ENCODE measurements around the gene CALD1.
A peak's percentile ranks its signal among the peaks of the same experiment; 100 is the strongest.
"Not testable (repeated sequence)": the region's sequence is repeated elsewhere in the genome, so short reads cannot be mapped to it uniquely, and the experiment has no call there.

The CALD1 gene

GRCh38 chr7:134957005-134957404, 177.6 kb downstream of the CALD1 start:
- no peak for DNase-seq

- DNase-seq: no peak
These were observed 180.4 kb downstream of the CALD1 start for GRCh38 chr7:134959810-134960209.

- DNase-seq: no peak
These were observed 182.9 kb downstream of the CALD1 start for GRCh38 chr7:134962270-134962780.

- DNase-seq: no peak
These were observed 183.6 kb downstream of the CALD1 start for GRCh38 chr7:134963036-134963435.

- no peak for DNase-seq
These were observed 187.3 kb downstream of the CALD1 start for GRCh38 chr7:134966691-134967090.

GRCh38 chr7:134968110-134968509, 188.7 kb downstream of the CALD1 start:
- DNase-seq: no peak

- not testable (repeated sequence) for DNase-seq
These were observed 202.2 kb downstream of the CALD1 start for GRCh38 chr7:134981645-134982044.

GRCh38 chr7:134985894-134986362, 206.5 kb downstream of the CALD1 start:
- no peak for DNase-seq

GRCh38 chr7:134986363-134987251, 207.2 kb downstream of the CALD1 start, which contains the start of gene AGBL3:
Gene AGBL3 (plus strand): TSS chr7:134986508. CDS start chr7:134987934, 1,426 bp downstream.
- peak; percentile 97 for DNase-seq

- no peak for DNase-seq
These were observed 208.7 kb downstream of the CALD1 start for GRCh38 chr7:134988161-134988560.

- DNase-seq: no peak
These were observed 212.3 kb downstream of the CALD1 start for GRCh38 chr7:134991469-134992339.

- DNase-seq: no peak
These were observed 213.3 kb downstream of the CALD1 start for GRCh38 chr7:134992626-134993179.

- no peak for DNase-seq
These were observed 214.5 kb downstream of the CALD1 start for GRCh38 chr7:134993877-134994456.

GRCh38 chr7:134995239-134996096, 216.0 kb downstream of the CALD1 start:
- no peak for DNase-seq

GRCh38 chr7:134996097-134996550, 216.7 kb downstream of the CALD1 start:
- no peak for DNase-seq

- DNase-seq: no peak
These were observed 217.9 kb downstream of the CALD1 start for GRCh38 chr7:134997214-134997885.

- no peak for DNase-seq
These were observed 219.7 kb downstream of the CALD1 start for GRCh38 chr7:134999136-134999535.

GRCh38 chr7:135001390-135002165, 222.1 kb downstream of the CALD1 start:
- peak; percentile 22 for DNase-seq

- no peak for DNase-seq
These were observed 232.8 kb downstream of the CALD1 start for GRCh38 chr7:135012229-135012628.

All from fibroblast of skin of scalp (primary cell).